Activated CD4-positive, alpha-beta memory T cell treated with anti-CD3 and anti-CD28 coated beads for 36 hours (primary cell): Measurements from ENCODE around the gene ZC3HAV1. TPM values are rescaled to one million over a fixed set of nuclear protein-coding genes. Genes with fewer than 3 reads are reported as not detected.
"Not testable (repeated sequence)": the region's sequence is repeated elsewhere in the genome, so short reads cannot be mapped to it uniquely, and the experiment has no call there.

ENCODE experiments used
- CTCF ChIA-PET: fragments of 350-600 bp; sonication (Branson Sonifier 250); formaldehyde crosslinking; loops from one replicate; lab custom pipeline; 2021; ENCODE audit warnings: antibody characterized with exemption, inconsistent platforms; lab: Charles Lee
- POLR2A ChIA-PET: fragments of 350-600 bp; sonication (Branson Sonifier 250); formaldehyde crosslinking; loops from one replicate; lab custom pipeline; 2021; ENCODE audit warnings: antibody characterized with exemption; lab: Charles Lee
- DNase-seq: peaks from one replicate; pipeline ENCODE4 v3.0.0-alpha.2; 2020
- H3K27ac Mint-ChIP-seq: one replicate; pipeline ENCODE4 v1.8.0; 2021; ENCODE audit warnings: mixed read lengths
- H3K27me3 Mint-ChIP-seq: one replicate; pipeline ENCODE4 v1.8.0; 2021; ENCODE audit warnings: mixed read lengths
- H3K36me3 Mint-ChIP-seq: one replicate; pipeline ENCODE4 v1.8.0; 2021; ENCODE audit warnings: mixed read lengths
- H3K4me1 Mint-ChIP-seq: one replicate; pipeline ENCODE4 v1.8.0; 2021; ENCODE audit warnings: low read depth, mixed read lengths
- H3K4me3 Mint-ChIP-seq: one replicate; pipeline ENCODE4 v1.8.0; 2021; ENCODE audit warnings: mild to moderate bottlenecking, mixed read lengths
- H3K9me3 Mint-ChIP-seq: one replicate; pipeline ENCODE4 v1.8.0; 2021; ENCODE audit warnings: mixed read lengths
- intact Hi-C: fragments of 100-400 bp; cut with micrococcal nuclease; formaldehyde crosslinking; loops from one replicate; pipeline ENCODE4 v1.15.1; 2023
- total RNA-seq, 2 experiments: library from RNA; stranded (reverse); gene quantifications; one replicate each; pipeline ENCODE4 v1.2.3, GENCODE V29; 2021

The ZC3HAV1 gene
- 10 to 100 TPM; 99.3 to 99.6 TPM for total RNA-seq

DNA sequence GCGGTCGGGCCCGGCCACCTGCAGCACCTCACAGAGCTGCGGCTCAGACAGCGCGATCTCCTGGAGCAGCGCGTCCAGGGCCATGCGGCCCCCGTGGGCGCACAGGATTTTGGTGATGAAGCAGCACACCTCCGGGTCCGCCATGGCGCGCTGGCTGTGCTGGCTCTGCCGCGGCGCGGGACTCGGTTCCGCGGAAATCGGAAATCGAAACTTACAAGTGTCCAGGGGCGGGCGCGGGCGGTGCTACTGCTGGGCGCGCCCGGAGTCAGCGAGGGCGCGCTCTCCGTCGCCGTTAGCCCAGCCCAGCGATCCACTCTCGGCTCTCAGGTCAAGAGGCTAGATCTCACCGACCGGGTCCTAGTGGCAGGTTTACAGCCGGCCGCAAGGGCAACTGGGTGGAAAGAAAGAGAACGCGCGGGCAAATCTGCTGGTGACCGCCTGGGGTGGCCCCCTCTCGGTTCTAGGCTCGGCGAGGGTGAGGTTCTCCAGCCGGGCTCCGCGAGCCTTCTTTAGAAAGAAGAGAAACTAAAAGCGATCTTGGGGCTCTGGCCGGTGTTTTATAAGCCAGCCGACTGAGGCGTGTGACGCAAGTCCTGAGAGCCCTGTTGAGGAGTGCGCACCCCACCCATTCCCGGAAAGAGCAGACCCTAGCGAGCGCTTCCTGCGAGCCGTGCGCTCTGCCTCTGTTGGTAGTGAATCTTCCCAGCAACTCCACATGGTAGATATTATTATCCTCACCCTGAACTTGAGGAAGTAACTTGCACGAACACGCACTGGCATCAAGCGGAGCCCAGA is at the start of gene ZC3HAV1:
Gene ZC3HAV1, minus strand, starts transcription at position 533 of the 795 bp plus-strand sequence. Its CDS starts 389 bp downstream, at position 144.
- Mint-ChIP-seq H3K27ac (peak within 1 kb of the TSS; percentile 98), H3K36me3 (peaks cover 39% of the 10 kb centered on the region), H3K4me1 (peaks cover 28% of the 10 kb centered on the region), H3K9me3 (no peaks in the 10 kb centered on the region), H3K4me3 (peak within 1 kb of the TSS; percentile 98), H3K27me3 (no peaks in the 10 kb centered on the region)
- ChIA-PET CTCF (no interaction called here), POLR2A (interaction anchor here (1.0 to 1.5 kb wide), 2 partner anchors 11 to 15 kb away, joined by 3 to 10 read pairs; no protein-coding TSS in a partner anchor)
- peak; percentile 92 for DNase-seq
- intact Hi-C loops = loop anchor here (1.0 to 10.0 kb wide), 8 partner anchors 9 to 645 kb away; partner anchors contain the start of genes TRIM24 and UBN2

DNA sequence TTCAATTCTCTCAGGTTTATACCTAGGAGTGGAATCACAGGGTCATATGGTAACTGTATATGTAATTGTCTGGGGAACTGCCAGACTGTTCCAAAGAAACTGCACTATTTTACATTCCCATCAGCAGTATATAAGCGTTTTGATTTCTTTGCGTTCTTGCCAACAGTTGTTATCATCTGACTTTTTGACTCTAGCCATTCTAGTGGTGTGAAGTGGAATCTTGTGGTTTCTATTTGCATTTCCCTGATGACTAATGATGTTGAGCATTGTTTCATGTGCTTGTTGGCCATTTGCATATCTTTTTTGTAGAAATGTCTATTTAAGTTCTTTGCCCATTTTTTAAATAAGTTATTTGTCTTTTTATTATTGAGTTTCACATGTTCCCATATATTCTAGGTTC is 44.3 kb upstream of the ZC3HAV1 start:
- Mint-ChIP-seq H3K27ac (no peak overlapping the region), H3K4me1 (peaks cover 13% of the 10 kb centered on the region), H3K27me3 (no peaks in the 10 kb centered on the region), H3K9me3 (no peaks in the 10 kb centered on the region), H3K4me3 (no peak overlapping the region), H3K36me3 (peaks cover 3% of the 10 kb centered on the region)
- no peak for DNase-seq
- CTCF ChIA-PET = no interaction called here
- intact Hi-C loops = no loop called here
- POLR2A ChIA-PET = no interaction called here

DNA sequence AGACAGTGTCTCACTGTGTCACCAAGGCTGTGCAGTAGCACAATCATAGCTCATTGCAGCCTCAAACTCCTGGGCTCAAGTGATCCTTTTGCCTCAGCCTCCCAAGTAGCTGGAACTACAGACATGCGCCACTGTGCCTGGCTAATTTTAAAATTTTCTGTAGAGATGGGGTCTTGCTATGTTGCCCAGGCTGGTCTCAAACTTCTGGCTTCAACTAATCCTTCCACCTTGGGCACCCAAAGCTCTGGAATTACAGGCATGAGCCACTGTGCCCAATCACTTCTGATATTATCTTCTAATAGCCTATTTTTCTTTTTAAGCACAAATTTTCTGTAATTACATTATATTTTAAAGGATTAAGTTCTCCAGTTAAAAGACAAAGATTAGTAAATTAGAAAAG is 42.6 kb upstream of the ZC3HAV1 start:
- H3K36me3 Mint-ChIP-seq = peaks cover 6% of the 10 kb centered on the region
- DNase-seq = no peak
- H3K4me1 Mint-ChIP-seq = peaks cover 13% of the 10 kb centered on the region
- ChIA-PET POLR2A (no interaction called here), CTCF (no interaction called here)
- no peak overlapping the region for H3K4me3 Mint-ChIP-seq
- intact Hi-C loops = no loop called here
- H3K27ac Mint-ChIP-seq = no peak overlapping the region
- no peaks in the 10 kb centered on the region for H3K9me3 Mint-ChIP-seq
- H3K27me3 Mint-ChIP-seq = no peaks in the 10 kb centered on the region

DNA sequence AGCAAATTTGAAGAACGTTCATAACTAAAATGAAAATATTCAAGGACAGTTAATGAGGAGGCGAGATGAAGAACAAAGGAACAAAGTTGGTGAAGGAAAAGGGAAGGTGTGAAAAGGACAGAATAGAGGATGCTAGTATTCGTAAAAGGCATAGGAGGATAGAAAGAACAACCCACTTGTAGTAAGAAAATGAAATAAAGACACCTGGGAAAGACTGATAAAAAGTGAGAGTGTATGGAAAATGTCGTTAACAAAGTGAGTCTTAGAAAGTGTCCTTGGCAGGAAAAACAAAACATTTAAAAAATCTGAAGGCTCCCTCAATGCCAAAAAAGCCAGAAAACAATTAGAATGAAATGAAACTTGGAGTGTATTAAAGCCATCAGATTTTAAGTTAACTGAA is 29.6 kb upstream of the ZC3HAV1 start:
- intact Hi-C loops = no loop called here
- ChIA-PET POLR2A (no interaction called here), CTCF (no interaction called here)
- H3K9me3 Mint-ChIP-seq = no peaks in the 10 kb centered on the region
- no peak for DNase-seq
- H3K27me3 Mint-ChIP-seq = no peaks in the 10 kb centered on the region
- no peak overlapping the region for H3K27ac Mint-ChIP-seq
- H3K4me3 Mint-ChIP-seq = no peak overlapping the region
- no peaks in the 10 kb centered on the region for H3K4me1 Mint-ChIP-seq
- H3K36me3 Mint-ChIP-seq = peaks cover 3% of the 10 kb centered on the region

DNA sequence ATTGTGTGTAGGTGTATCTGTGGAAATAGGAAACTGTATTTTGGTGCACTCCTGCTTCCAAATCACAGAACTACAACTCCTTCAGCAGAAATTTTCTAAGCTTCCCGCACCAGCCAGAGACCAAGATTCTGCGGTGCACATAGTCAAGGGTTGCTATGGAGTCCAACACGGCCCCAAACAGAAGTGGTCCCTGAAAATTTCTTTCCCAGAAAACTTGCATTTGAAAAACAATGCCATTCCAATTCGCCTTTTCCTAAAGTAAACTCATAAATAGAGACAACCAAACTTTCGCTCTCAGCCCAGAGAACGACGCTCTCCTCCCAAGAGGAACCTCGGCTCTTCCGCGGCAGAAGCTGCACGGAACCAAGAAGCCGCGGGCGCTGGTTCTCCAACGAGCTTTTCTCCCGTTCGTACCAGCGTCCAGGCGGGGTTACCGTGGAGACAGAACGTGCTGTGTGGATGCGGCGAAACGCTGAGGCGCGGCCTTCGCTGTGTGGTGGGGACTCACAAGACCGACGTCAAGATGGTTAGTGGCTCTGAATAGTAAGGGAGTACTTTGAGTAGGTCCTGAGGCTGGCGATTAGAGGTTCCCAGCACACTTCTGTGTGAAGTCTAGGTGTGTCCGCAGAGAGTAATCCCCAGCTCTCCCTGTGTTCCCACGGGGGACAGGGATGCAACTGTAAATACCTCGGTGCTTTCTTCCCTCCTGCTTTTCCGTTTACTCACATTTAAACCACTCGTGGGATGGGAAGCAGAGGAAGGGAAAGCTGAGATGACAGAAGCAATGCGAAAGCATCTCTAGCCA is 24.0 kb upstream of the ZC3HAV1 start:
- peaks cover 18% of the 10 kb centered on the region for H3K4me1 Mint-ChIP-seq
- DNase-seq = peak; percentile 93
- peak overlapping the region; percentile 59 for H3K27ac Mint-ChIP-seq
- no peaks in the 10 kb centered on the region for H3K9me3 Mint-ChIP-seq
- intact Hi-C loops = loop anchor here (1.0 to 5.0 kb wide), 4 partner anchors 22 to 246 kb away; partner anchors contain the start of gene UBN2
- ChIA-PET POLR2A (interaction anchor here (0.6 to 1.7 kb wide), 8 partner anchors 15 to 226 kb away, joined by 3 to 7 read pairs (median 4); partner anchors contain the start of genes LUC7L2 and UBN2), CTCF (interaction anchor here (0.6 to 1.8 kb wide), 4 partner anchors 29 to 206 kb away, joined by 3 to 7 read pairs (median 4); no protein-coding TSS in a partner anchor)
- peak overlapping the region; percentile 76 for H3K4me3 Mint-ChIP-seq
- H3K27me3 Mint-ChIP-seq = no peaks in the 10 kb centered on the region
- H3K36me3 Mint-ChIP-seq = peaks cover 1% of the 10 kb centered on the region

DNA sequence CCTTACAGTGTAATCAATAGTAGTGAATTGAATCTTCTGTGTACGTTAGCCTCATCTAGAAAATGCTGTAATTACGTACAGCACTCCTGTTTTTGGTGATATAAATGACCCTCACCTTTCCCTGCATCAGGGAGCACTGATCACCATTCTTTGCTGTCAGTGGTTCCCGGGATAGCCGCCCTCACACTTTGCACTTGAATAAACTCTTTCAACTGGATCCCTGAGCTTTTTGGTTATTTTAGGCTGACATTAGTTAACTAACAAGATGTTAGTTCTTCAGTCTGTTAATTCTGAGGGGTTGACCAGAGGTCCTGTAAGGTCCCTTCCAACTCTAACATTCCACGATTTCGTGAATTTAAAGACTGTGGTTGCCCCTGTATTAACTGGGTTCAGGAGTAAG is 23.4 kb upstream of the ZC3HAV1 start:
- ChIA-PET POLR2A (interaction anchor here (0.6 to 1.7 kb wide), 8 partner anchors 15 to 227 kb away, joined by 3 to 7 read pairs (median 4); partner anchors contain the start of genes LUC7L2 and UBN2), CTCF (interaction anchor here (0.7 to 1.0 kb wide), 2 partner anchors 28 to 207 kb away, joined by 3 to 7 read pairs; no protein-coding TSS in a partner anchor)
- no peak overlapping the region for H3K27ac Mint-ChIP-seq
- no peaks in the 10 kb centered on the region for H3K36me3 Mint-ChIP-seq
- H3K9me3 Mint-ChIP-seq = no peaks in the 10 kb centered on the region
- no peak for DNase-seq
- H3K27me3 Mint-ChIP-seq = no peaks in the 10 kb centered on the region
- peak overlapping the region; percentile 76 for H3K4me3 Mint-ChIP-seq
- intact Hi-C loops = loop anchor here (1.0 to 5.0 kb wide), 4 partner anchors 22 to 246 kb away; partner anchors contain the start of gene UBN2
- peaks cover 18% of the 10 kb centered on the region for H3K4me1 Mint-ChIP-seq

DNA sequence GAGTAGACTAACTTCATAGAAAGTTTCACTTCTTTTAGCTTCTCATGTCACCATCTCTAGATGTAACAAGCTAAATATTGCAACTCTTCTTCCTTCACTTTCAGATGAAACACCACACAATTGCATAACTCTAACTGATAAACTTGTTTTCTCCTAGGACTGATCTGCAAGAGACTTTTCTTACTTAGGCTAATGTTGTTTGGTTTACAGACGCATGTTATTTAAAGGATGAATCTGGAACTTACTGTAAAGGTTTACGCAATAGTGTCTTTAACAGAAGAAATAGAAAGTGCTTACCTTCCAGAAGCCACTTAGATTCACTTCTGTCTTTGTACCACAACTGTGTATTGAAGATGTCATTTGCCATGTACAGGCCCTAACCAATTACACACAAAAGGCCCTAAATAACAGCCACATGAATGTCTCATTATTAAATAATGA is 22.1 kb upstream of the ZC3HAV1 start:
- POLR2A ChIA-PET = no interaction called here
- Mint-ChIP-seq H3K27me3 (no peaks in the 10 kb centered on the region), H3K36me3 (no peaks in the 10 kb centered on the region), H3K9me3 (no peaks in the 10 kb centered on the region), H3K4me3 (no peak overlapping the region), H3K27ac (no peak overlapping the region), H3K4me1 (peaks cover 29% of the 10 kb centered on the region)
- intact Hi-C loops = loop anchor here (5.0 kb wide), 1 partner anchor 244 kb away; no protein-coding TSS in a partner anchor
- CTCF ChIA-PET = interaction anchor here (0.9 kb wide), 1 partner anchor 13 kb away, joined by 3 read pairs; no protein-coding TSS in a partner anchor
- DNase-seq = no peak

DNA sequence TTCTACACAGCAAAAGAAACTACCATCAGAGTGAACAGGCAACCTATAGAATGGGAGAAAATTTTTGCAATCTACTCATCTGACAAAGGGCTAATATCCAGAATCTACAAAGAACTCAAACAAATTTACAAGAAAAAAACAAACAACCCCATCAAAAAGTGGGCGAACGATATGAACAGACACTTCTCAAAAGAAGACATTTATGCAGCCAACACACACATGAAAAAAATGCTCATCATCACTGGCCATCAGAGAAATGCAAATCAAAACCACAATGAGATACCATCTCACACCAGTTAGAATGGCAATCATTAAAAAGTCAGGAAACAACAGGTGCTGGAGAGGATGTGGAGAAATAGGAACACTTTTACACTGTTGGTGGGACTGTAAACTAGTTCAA is 20.3 kb upstream of the ZC3HAV1 start:
- intact Hi-C loops = loop anchor here (5.0 to 10.0 kb wide), 2 partner anchors 115 to 243 kb away; no protein-coding TSS in a partner anchor
- DNase-seq, H3K27me3 Mint-ChIP-seq, H3K4me3 Mint-ChIP-seq, POLR2A ChIA-PET, H3K27ac Mint-ChIP-seq, H3K9me3 Mint-ChIP-seq, CTCF ChIA-PET, H3K36me3 Mint-ChIP-seq: not testable (repeated sequence)
- H3K4me1 Mint-ChIP-seq = peaks cover 36% of the 10 kb centered on the region

DNA sequence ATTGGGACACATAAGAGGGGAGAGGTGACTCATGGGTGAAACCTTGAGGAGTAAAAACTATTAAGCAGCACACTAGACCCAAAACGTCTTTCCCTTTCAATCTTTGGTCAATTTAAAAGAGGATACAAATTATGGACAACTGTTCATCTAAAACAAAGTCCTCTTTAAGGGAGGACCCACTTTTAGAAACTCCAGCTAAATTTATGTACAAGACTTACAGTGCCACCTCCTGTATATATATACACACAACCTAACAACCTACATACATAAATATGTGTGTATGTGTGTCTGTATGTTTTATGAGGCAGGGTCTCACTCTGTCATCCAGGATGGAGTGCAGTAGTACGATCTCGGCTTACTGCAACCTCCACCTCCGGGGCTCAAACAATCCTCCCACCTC is 18.1 kb upstream of the ZC3HAV1 start:
- Mint-ChIP-seq H3K4me3 (no peak overlapping the region), H3K27me3 (no peaks in the 10 kb centered on the region), H3K9me3 (no peaks in the 10 kb centered on the region), H3K4me1 (peaks cover 39% of the 10 kb centered on the region), H3K36me3 (no peaks in the 10 kb centered on the region), H3K27ac (no peak overlapping the region)
- no peak for DNase-seq
- intact Hi-C loops = loop anchor here (10.0 kb wide), 1 partner anchor 113 kb away; no protein-coding TSS in a partner anchor
- CTCF ChIA-PET = interaction anchor here (0.6 to 1.5 kb wide), 4 partner anchors 10 to 241 kb away, joined by 3 read pairs; no protein-coding TSS in a partner anchor
- POLR2A ChIA-PET = interaction anchor here (0.6 kb wide), 1 partner anchor 58 kb away, joined by 3 read pairs; no protein-coding TSS in a partner anchor

DNA sequence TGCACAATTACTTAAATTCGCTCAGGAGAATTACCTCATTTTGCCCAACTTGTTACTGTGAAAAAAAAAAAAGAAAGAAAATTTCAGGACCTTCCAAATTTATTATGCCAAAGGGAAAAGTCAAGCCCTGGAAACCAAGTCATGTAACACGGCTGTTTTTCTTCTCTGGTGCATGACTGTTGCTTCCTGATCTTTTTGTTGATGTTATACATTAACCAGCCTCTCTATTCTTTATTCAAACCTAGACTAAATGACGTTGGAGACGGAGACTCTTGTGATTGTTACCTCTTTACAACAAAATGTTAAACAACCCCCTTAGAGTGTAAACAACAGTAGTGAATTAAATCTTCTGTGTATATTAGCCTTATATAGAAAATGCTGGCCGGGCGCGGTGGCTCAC is 16.1 kb upstream of the ZC3HAV1 start:
- Mint-ChIP-seq H3K36me3 (no peaks in the 10 kb centered on the region), H3K9me3 (no peaks in the 10 kb centered on the region), H3K4me3 (no peak overlapping the region), H3K4me1 (peaks cover 33% of the 10 kb centered on the region), H3K27ac (no peak overlapping the region), H3K27me3 (no peaks in the 10 kb centered on the region)
- POLR2A ChIA-PET = interaction anchor here (1.6 kb wide), 1 partner anchor 21 kb away, joined by 4 read pairs; no protein-coding TSS in a partner anchor
- intact Hi-C loops = loop anchor here (2.0 to 10.0 kb wide), 2 partner anchors 17 to 111 kb away; partner anchors contain the start of gene ZC3HAV1
- no peak for DNase-seq
- CTCF ChIA-PET = no interaction called here

DNA sequence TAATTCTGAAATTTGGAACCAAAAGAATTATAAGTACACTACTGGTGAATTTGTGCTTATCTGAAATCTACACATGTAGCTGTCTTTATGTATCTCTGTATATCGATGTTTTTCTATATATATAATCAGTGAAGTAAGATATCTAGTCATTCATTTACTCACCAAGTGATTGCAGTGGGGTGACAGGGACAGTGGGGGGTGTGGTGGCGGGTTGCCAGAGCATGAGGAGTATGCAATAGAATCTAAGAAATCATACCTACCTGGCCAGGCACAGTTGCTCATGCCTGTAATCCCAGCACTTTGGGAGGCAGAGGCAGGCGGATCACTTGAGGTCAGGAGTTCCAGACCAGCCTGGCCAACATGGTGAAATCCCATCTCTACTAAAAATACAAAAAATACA is 15.5 kb upstream of the ZC3HAV1 start:
- H3K36me3 Mint-ChIP-seq = not testable (repeated sequence)

More for the DNA sequence above, 15.5 kb upstream of the ZC3HAV1 start:
- intact Hi-C loops = loop anchor here (2.0 to 10.0 kb wide), 2 partner anchors 16 to 110 kb away; partner anchors contain the start of gene ZC3HAV1
- not testable (repeated sequence) for H3K9me3 Mint-ChIP-seq, H3K4me3 Mint-ChIP-seq, H3K27ac Mint-ChIP-seq, H3K27me3 Mint-ChIP-seq
- ChIA-PET POLR2A (interaction anchor here (1.6 kb wide), 1 partner anchor 20 kb away, joined by 4 read pairs; no protein-coding TSS in a partner anchor), CTCF (interaction anchor here (1.7 kb wide), 1 partner anchor 50 kb away, joined by 5 read pairs; no protein-coding TSS in a partner anchor)
- DNase-seq = peak; percentile 59
- H3K4me1 Mint-ChIP-seq = peaks cover 33% of the 10 kb centered on the region
